HG02884 (cell line): Measurements from ENCODE around the gene SPCS2.
"Not testable (repeated sequence)": the region's sequence is repeated elsewhere in the genome, so short reads cannot be mapped to it uniquely, and the experiment has no call there.

Experiments
- ATAC-seq: cut with Tn5 transposase; IDR thresholded peaks from one replicate; pipeline ENCODE4 v1.9.1; 2021; ENCODE audit warnings: mild to moderate bottlenecking, moderate library complexity; ENCODE audit not compliant: unreplicated experiment

The SPCS2 gene

DNA sequence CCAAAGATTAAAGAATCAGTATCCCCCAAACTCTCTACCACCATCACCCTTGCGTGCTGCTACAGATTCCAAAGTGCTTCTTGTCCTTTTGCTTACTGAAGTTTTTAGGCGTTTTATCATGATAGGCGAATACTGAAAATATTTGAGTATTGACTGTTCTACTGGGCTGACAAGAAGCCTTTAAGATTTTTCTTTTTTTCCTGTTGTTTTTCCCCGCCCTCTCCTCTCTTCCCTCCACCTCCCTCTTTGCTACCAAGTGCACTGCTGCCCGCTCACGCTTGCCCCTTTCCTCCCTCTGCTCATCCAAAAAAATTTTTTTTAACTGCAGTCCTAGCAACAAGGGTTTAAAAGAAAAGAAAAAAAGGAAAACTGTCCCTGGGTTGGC lies 679 bp downstream of the SPCS2 start:
- ATAC-seq: no peak

DNA sequence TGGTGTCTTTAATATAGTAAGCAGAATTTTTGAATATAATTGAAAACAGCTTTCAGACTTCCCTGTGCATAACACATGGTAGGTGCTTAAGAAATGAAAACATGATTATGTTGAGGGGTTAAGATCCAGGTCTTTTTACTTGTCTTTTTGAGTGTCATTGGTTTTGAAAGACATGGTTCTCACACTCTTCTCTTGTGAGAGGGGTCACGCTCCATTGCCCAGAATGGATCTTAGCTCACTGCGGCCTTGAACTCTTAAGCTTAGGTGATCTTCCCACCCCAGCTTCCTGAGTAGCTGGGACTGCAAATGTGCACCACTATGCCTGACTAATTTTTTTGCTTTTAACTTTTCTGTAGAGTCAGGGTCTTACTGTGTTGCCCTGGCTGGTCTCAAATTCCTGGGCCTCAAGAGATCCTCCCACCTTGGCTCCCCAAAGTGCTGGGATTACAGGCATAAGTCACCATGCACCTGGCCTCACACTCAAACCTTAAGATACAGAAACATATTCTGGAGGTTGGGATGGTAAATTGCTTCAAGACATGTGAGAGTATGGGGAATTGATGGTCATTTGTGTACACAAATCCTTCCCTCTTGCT lies 1.4 kb downstream of the SPCS2 start:
- ATAC-seq: no peak

DNA sequence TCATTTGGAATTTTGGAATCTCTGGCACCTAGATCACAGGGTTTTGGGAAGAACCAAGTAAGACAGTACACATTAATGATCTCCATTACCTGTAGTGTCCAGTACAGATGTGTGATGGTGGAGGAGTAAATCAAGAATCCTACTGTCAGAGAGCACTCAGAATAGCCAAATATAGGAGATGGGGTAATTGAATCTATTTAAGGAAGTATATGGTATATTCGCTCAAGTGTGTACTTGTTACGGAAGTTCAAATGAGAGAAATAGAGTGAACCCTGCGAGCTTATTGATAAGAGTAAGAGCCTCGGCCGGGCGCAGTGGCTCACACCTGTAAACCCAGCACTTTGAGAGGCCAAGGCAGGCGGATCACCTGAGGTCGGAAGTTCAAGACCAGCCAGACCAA lies 2.2 kb downstream of the SPCS2 start:
- no peak for ATAC-seq

DNA sequence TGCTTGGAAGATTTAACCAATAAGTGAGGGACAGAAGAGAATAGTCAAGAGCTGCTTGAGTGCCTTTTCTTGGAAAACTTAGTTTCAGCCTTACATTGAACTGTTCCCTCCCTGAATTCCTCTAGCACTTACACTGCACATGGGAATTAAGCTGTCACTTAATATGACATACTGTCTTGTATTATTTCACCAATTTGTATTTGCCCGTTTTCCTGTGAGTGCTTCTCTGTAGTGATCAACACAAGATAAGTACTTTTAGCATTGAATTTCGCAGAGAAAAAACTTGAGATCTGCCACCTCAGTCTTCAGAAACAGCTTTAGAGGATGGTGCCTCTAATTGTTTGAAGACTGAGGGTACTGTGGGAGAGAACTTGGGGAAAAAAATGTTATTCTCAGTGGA lies 3.7 kb downstream of the SPCS2 start:
- ATAC-seq: no peak

DNA sequence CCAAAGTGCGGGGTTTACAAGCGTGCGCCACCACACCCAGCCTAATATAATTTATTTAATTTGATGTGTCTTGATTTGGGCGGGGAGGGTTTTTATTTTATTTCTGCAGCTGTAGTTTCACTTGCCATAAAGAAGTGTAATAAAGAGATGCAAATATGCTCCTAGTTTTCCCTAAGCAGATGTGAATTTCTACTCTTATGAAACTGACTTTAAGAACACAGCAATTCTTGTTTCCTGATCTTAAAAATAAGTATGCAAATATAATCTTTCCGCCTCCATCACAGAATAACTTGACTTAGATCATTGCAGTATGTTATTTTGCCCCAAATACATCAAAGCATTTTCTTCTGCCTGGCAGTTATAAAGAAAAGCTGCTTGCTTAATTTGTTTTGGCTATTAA lies 4.4 kb downstream of the SPCS2 start:
- ATAC-seq: no peak

DNA sequence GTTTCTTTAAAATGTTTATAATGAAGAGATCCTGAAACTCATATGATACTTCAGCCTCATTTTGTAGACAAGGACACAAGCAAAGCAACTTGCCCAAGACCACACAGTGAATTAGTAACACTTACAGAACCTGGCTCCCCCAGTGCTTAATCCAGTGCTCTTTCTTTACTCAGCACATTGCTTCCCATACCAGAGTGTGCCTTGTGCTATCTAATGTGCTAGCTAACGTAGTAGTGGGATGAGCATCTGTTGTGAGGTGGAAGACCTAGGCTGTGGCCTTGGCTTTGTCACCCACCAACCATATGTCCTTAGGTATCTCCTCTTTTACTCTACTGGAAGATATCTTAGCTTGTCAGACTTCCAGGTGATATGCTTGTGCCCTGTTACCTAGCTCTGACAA lies 5.1 kb downstream of the SPCS2 start:
- no peak for ATAC-seq

DNA sequence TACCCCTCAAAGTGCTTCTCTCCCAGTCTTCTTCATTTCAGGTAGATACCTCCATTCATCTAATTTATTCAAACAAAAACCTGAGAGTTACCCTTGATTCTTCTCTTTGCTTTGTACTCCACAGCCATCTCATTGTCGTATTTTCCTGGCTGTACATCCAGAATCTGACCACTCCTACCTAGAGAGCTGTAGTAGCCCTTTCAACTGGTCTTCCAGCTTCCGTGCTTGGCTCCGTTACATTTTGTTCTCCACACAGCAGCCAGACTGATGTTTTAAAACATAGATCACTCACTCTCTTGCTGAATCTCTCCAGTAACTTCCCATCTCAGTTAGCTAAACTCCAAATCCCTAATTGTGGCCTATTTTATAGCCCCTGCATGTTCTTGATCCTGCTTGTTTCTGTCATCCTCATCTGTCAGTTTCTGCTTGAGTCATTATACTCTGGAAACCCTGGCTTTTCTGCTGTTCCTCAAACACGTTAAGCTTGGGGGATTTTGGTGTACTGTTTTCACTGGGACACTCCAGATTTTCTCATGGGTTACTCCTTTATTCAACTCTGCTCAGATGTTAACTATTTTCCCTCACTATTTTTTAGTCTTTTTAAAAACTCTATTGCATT lies 7.4 kb downstream of the SPCS2 start:
- no peak for ATAC-seq

DNA sequence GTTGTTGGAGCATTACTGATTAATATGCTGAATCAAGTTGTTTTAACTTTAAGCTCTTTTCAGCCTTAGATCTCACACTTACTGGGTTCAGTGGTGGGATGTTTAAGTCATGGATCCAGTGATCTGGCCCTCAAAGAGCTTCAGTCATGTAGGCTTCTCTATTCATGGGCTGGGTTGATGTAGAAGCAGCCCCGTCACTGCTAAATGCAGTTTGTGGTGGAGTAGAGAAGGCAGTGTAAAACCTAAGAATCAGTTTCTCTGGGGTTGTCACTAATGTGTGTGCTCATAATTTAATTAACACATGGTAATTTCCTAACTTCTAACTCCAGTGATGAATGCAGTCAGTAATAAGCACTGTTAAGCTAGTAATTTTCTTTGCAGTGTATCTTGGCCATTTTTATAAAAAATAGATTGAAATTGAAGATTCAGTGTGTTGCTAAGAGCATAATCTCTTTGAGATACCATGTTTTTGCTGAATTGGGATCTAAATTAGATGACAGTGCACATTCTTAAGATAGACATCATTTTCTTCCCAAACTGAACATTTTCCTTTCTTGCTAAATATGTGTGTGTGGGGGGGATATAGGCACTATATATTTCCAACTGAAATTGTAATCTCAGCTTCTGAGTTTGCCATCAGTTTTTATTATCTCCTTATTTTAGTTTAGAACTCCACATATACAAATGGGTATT lies 9.0 kb downstream of the SPCS2 start:
- ATAC-seq: no peak

DNA sequence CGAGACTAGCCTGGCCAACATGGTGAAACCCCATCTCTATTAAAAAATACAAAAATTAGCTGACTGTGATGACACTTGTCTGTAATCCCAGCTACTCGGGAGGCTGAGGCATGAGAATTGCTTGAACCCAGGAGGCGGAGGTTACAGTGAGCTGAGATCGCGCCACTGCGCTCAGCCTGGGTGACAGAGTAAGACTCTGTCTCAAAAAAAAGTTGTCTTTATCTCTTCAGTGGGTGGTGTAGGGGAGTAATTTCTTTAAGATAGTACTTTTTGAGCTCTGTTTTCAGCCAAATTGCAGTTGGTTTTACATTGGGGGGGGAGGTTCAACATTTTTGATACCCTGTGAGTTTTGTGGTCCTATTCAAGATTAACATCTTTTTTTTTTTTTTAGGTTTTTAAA lies 11.1 kb downstream of the SPCS2 start:
- not testable (repeated sequence) for ATAC-seq

DNA sequence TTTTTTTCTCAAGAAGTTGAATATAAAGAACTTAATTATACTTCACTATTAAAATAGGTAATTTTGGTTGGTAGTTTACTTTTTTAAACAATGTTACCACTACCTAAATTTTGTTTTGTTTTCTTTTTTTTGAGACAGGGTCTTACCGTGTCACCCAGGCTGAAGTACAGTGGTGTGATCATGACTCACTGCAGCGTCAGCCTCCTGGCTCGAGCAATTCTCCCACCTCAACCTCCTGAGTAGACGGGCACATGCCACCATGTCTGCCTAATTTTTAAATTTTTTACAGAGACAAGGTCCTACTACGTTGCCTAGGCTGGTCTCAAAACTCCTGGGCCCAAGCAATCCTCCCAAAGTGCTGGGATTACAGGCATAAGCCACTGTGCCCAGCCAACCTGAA lies 17.6 kb downstream of the SPCS2 start:
- no peak for ATAC-seq

DNA sequence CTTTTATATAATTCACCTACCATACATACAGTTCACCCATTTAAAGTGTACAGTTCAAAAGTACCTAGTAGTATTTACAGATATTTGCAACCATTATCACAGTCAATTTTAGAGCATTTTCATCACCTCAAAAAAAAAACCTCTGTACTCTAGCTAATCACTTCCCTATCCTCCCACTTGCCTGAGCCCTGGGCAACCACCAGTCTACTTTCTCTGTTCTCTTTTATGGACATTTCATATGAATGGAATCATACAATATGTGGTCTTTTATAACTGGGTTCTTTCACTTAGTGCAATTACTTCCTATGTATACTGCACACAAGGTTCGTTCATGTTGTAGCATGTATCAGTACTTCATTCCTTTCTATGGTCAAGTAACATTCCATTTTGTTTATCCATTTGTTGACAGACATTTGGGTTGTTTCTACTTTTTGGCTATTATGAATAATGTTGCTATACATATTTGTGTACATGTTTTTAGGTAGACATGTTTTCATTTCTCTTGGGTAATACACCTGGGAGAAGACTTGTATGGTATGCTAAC lies 21.9 kb downstream of the SPCS2 start:
- no peak for ATAC-seq

DNA sequence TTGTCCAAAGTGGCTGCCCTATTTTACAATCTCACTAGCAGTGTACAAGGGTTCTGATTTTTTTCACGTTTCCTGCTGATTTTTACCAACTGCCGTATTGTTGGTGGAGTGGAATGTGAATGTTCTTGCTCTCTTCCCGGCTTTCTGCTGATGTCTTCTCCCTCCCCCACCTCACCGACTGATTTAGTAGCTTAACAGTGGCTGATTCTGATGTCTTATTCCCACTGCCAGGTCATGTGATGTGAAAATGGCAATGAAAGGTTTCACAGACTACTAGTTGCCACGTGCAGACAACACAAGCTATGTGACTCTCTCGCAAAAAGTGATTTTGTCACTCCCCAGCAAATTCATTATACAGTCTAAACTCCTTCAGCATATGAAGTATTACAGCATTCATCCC lies 22.4 kb downstream of the SPCS2 start:
- ATAC-seq: no peak

DNA sequence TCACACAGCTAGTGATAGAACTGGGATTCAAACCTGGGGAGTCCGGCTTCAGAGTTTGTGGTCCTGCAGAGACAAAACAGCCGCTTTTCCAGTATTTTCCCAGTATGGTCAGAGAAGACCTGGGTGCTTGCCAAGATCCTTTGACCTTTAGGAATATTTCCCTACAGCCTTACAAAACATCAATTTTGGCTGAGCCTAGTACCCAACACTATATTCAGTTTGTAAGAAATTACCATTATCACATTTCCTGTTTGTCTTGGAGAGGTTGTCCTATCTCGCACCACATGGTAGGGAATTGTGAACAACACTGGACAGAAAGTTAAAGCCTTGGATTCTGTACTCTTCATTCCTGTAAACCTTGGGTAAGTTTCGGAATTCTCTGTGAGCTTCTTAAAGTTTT lies 29.0 kb downstream of the SPCS2 start:
- no peak for ATAC-seq

DNA sequence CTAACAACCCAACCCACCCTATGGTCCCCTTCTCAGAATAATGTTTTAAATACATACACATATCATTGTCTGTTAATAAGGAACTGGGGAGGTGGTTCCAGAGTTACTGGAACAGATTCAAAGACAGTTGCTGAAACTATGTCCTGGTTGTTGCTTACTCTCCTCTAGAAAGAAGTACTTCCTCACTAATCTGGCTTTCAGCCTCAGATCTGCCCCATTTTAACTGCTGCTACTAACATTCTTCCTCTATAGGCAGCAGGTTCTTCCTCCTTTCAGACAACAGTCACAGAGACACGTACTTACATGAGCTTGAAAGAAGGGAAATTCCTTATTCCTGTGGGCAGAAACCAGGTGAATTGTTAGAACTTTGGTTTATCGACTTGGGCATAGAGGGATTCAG lies 31.6 kb downstream of the SPCS2 start:
- ATAC-seq: no peak

DNA sequence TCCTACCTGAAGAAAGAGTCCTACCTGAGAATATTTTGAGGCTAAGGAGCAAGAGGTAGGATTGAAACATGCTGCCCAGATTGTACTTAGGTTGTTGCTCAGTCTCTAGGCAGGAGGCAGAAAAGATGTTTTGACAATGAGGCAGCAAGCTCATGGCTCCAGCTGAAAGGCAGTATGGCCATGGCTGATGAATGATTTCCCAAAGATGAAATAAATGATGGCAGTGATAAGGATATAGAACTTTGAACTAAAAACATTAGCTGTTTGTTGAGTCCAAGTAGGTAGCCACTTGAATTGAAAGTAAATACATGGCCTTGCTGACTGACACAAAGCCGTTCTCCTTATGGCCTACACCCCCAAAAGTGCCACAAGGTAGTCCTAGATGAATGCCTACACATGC lies 32.8 kb downstream of the SPCS2 start:
- ATAC-seq: no peak

DNA sequence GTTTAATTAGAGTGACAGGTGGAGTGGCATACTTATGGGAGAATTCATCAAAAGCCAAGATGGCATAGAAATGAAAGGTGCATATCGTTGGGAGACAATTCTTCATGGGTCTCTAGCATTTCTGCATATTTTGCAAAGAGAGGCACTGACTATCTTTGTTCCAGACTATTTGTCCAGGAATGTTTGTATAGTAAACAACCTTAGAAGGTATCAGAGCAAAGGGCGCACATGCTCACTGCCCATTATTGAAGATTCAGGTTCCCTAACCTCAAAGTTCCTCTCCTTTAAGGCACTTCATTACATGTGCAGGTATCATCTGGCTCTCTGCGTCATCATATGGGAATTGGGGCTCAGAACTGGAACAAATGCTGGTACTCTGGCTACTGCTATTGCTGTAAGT lies 35.0 kb downstream of the SPCS2 start:
- no peak for ATAC-seq

DNA sequence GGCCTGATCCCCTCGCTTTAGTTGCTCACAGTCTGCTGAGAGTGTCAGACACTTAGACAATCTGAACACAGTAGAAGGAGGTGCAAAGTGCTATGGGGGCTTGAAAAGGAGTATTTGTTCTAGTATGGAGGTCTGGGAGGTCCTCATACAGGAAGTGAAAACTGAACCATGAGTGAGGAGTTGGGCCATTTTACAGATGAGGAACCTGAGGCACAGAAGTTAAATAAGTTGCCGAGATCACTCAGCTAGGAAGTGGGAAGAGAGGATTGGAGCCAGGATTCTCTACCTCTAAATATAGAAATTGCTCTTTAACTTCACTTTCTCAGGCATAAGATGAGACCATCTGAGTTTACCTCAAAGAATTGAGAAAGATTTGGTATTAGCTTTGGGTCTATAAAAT lies 35.7 kb downstream of the SPCS2 start:
- ATAC-seq: no peak

DNA sequence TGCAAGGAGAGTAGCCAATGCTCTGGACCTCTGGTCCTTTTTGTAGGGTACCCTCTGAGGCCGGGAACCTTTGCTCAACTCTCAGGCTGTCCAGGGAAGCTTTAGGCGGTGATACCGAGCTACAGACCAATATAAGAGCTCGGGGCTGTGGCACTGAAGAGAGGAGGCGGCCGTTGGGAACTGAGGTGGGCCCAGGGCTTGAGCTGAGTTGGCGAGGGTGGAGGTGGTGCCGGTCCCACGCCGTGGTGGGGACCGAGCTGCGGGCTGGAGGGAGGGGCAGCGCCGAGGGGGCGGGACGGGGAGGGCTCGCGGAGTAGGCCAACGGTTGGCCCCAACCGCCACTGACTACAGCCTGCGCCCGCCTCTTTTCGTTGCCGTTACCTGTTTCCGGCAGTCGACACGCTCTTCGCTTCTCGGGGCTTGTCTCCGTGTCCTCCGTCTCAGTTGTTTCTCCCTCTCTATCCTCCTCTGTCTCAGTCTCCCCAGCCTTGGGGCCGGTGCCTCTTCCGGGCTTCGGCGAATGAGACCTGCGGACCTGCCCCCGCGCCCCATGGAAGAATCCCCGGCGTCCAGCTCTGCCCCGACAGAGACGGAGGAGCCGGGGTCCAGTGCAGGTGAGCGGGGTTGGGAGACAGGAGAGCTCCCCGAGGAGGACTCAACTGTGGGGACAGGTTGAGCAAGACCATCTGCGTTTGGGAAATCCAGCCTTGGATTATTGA lies 39.6 kb downstream of the SPCS2 start, which contains the start of gene NEU3:
TSS of gene NEU3 (plus strand) at position 393 of the 719 bp plus-strand sequence. CDS start at position 521, 128 bp downstream.
- peak; percentile 86 for ATAC-seq

DNA sequence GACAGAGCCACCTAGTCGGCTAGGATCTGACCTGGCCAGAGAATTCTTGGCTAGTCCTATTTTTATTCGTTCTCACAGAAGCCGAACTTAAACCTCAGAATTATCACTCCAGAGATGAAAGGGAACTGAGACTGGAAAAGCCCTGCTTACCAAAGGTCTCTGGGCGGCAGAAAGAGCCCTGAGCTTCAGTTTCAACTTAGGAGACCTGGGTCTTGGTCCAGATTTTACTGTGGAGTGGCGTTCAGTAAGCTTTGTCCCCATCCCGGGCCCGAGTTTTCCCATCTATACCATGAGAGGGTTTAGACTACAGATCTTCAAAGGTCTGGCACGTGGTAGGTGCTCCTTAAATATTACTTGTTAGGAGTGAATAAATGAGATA lies 40.2 kb downstream of the SPCS2 start:
- ATAC-seq: peak; percentile 5

DNA sequence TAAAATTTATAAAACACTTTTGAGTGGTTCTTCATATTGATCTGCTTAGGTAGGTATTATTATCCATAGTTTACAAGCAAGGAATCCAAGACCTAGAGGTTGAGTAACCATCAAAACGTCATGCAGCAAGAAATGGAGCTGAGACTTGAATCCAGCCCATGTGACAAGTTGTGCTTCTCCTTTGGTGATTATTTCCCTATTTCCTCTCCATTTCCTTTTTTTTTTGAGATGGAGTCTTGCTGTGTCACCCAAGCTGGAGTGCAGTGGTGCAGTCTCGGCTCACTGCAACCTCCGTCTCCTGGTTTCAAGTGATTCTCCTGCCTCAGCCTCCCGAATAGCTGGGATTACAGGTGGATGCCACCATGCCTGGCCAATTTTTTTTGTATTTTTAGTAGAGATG lies 41.1 kb downstream of the SPCS2 start:
- ATAC-seq: not testable (repeated sequence)

DNA sequence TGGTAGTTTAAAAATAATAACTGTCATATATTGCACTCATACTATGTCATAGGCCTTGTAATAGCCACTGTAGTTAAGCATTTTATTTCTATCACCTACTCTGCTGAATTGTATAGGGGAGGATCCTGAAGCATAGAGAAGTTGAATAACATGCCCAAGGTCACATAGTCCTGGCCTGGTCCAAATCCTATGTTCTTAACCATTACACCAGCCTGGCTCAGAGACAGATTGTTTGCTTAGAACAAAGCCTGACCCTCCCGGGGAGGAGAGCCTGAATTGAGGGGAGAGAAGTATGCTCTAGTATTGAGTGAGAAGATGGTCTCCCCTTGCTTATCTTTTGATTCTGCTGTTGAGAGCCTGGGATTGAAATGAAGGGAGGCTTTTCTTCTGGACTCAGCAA lies 41.9 kb downstream of the SPCS2 start:
- no peak for ATAC-seq

DNA sequence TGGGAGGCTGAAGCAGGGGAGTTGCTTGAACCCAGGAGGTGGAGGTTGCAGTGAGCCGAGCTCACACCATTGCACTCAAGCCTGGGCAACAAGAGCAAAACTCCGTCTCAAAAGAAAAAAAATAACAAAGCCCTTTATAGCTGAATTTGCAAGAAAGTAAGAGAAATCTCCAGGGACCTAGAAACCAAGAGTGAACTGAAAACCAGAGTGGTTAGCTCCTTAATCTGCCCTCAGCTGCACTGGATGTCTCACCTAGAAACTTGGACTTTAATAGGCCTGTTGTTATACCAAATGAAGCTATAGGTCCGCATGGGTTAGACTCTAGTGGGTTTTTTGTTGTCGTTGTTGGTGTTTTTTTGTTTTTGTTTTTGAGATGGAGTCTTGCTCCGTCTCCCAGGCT lies 43.8 kb downstream of the SPCS2 start:
- no peak for ATAC-seq
